ENCODE data around the gene PLA2G4A. TPM values are rescaled to one million over a fixed set of nuclear protein-coding genes. Genes with fewer than 3 reads are reported as not detected.
"Not testable (repeated sequence)": the region's sequence is repeated elsewhere in the genome, so short reads cannot be mapped to it uniquely, and the experiment has no call there.

The PLA2G4A gene
- total RNA-seq, 1 donor from 2014 or later: 1.2 TPM

GRCh38 chr1:186903374-186904136, 74.8 kb downstream of the PLA2G4A start:
- DNase-seq (ENCODE audit: low spot score in 2 of 2) (no peak), FAIRE-seq (no peak)

GRCh38 chr1:186904361-186904760, 75.6 kb downstream of the PLA2G4A start:
- no peak for FAIRE-seq

GRCh38 chr1:186905561-186905960, 76.8 kb downstream of the PLA2G4A start:
- no peak for DNase-seq (ENCODE audit: low spot score in 2 of 2)
- FAIRE-seq: no peak

More at GRCh38 chr1:186904361-186904760, 75.6 kb downstream of the PLA2G4A start:
- DNase-seq (ENCODE audit: low spot score in 2 of 2): no peak

- FAIRE-seq (no peak), DNase-seq (ENCODE audit: low spot score in 2 of 2) (no peak)
Measured at GRCh38 chr1:186915555-186915954, 86.8 kb downstream of the PLA2G4A start.

- not testable (repeated sequence) for DNase-seq (ENCODE audit: low spot score in 2 of 2); FAIRE-seq
Measured at GRCh38 chr1:186917106-186917786, 88.5 kb downstream of the PLA2G4A start.

GRCh38 chr1:186921386-186921785, 92.6 kb downstream of the PLA2G4A start:
- FAIRE-seq; DNase-seq (ENCODE audit: low spot score in 2 of 2): not testable (repeated sequence)

- not testable (repeated sequence) for DNase-seq (ENCODE audit: low spot score in 2 of 2); FAIRE-seq
Measured at GRCh38 chr1:186922814-186923213, 94.1 kb downstream of the PLA2G4A start.

- no peak for FAIRE-seq
- no peak for DNase-seq (ENCODE audit: low spot score in 2 of 2)
Measured at GRCh38 chr1:186923486-186923885, 94.7 kb downstream of the PLA2G4A start.

GRCh38 chr1:186925881-186926669, 97.3 kb downstream of the PLA2G4A start:
- no peak for FAIRE-seq
- no peak for DNase-seq (ENCODE audit: low spot score in 2 of 2)

GRCh38 chr1:186927884-186928283, 99.1 kb downstream of the PLA2G4A start:
- FAIRE-seq (no peak), DNase-seq (ENCODE audit: low spot score in 2 of 2) (no peak)

GRCh38 chr1:186930238-186930637, 101.5 kb downstream of the PLA2G4A start:
- DNase-seq (ENCODE audit: low spot score in 2 of 2): no peak

GRCh38 chr1:186937016-186937670, 108.4 kb downstream of the PLA2G4A start:
- no peak for FAIRE-seq
- no peak for DNase-seq (ENCODE audit: low spot score in 2 of 2)

More at GRCh38 chr1:186930238-186930637, 101.5 kb downstream of the PLA2G4A start:
- FAIRE-seq: no peak

GRCh38 chr1:186943891-186944686, 115.3 kb downstream of the PLA2G4A start:
- DNase-seq (ENCODE audit: low spot score in 2 of 2) (no peak), FAIRE-seq (no peak)

- no peak for DNase-seq (ENCODE audit: low spot score in 2 of 2)
- no peak for FAIRE-seq
Measured at GRCh38 chr1:186945146-186945545, 116.4 kb downstream of the PLA2G4A start.

GRCh38 chr1:186948535-186948934, 119.8 kb downstream of the PLA2G4A start:
- FAIRE-seq (no peak), DNase-seq (ENCODE audit: low spot score in 2 of 2) (no peak)

GRCh38 chr1:186949173-186949572, 120.4 kb downstream of the PLA2G4A start:
- FAIRE-seq: no peak
- no peak for DNase-seq (ENCODE audit: low spot score in 2 of 2)

GRCh38 chr1:186950547-186950946, 121.8 kb downstream of the PLA2G4A start:
- FAIRE-seq: no peak
- no peak for DNase-seq (ENCODE audit: low spot score in 2 of 2)

GRCh38 chr1:186953876-186954275, 125.1 kb downstream of the PLA2G4A start:
- FAIRE-seq (no peak), DNase-seq (ENCODE audit: low spot score in 2 of 2) (no peak)

GRCh38 chr1:186957314-186957713, 128.6 kb downstream of the PLA2G4A start:
- DNase-seq (ENCODE audit: low spot score in 2 of 2) (no peak), FAIRE-seq (no peak)

- no peak for DNase-seq (ENCODE audit: low spot score in 2 of 2)
Measured at GRCh38 chr1:186958520-186958919, 129.8 kb downstream of the PLA2G4A start.

More at GRCh38 chr1:186958520-186958919, 129.8 kb downstream of the PLA2G4A start:
- FAIRE-seq: no peak

All from frontal cortex (tissue), 4 donors.